NCI-H187 treated with DMSO at 0.1 percent for 48 hours (cell line): Measurements from ENCODE around the gene MYO9B.
"Not testable (repeated sequence)": the region's sequence is repeated elsewhere in the genome, so short reads cannot be mapped to it uniquely, and the experiment has no call there.

Experiments used
- DNase-seq: peaks from one replicate; lab custom pipeline; 2025; lab: John Stamatoyannopoulos, UW

MYO9B gene

GRCh38 chr19:17113127-17113785, 37.7 kb downstream of the MYO9B start:
- DNase-seq: no peak

- no peak for DNase-seq
Observed at GRCh38 chr19:17114414-17114831, 38.8 kb downstream of the MYO9B start.

GRCh38 chr19:17116996-17117702, 41.6 kb downstream of the MYO9B start:
- no peak for DNase-seq

GRCh38 chr19:17118957-17119356, 43.4 kb downstream of the MYO9B start:
- no peak for DNase-seq

GRCh38 chr19:17121736-17122293, 46.2 kb downstream of the MYO9B start:
- DNase-seq: no peak

- DNase-seq: no peak
Observed at GRCh38 chr19:17123041-17123440, 47.5 kb downstream of the MYO9B start.

- no peak for DNase-seq
Observed at GRCh38 chr19:17124025-17124424, 48.4 kb downstream of the MYO9B start.

GRCh38 chr19:17125062-17125727, 49.6 kb downstream of the MYO9B start:
- no peak for DNase-seq

GRCh38 chr19:17125728-17126677, 50.4 kb downstream of the MYO9B start:
- DNase-seq: no peak

- no peak for DNase-seq
Observed at GRCh38 chr19:17127671-17128070, 52.1 kb downstream of the MYO9B start.

- DNase-seq: no peak
Observed at GRCh38 chr19:17128403-17128802, 52.8 kb downstream of the MYO9B start.

GRCh38 chr19:17128820-17129219, 53.2 kb downstream of the MYO9B start:
- DNase-seq: no peak

- DNase-seq: no peak
Observed at GRCh38 chr19:17129377-17129776, 53.8 kb downstream of the MYO9B start.

- no peak for DNase-seq
Observed at GRCh38 chr19:17135001-17135853, 59.6 kb downstream of the MYO9B start.

- DNase-seq: no peak
Observed at GRCh38 chr19:17136021-17136420, 60.4 kb downstream of the MYO9B start.

- DNase-seq: no peak
Observed at GRCh38 chr19:17136617-17137016, 61.0 kb downstream of the MYO9B start.

- DNase-seq: no peak
Observed at GRCh38 chr19:17137417-17137816, 61.8 kb downstream of the MYO9B start.

- DNase-seq: not testable (repeated sequence)
Observed at GRCh38 chr19:17138052-17138846, 62.7 kb downstream of the MYO9B start.

GRCh38 chr19:17138937-17139598, 63.5 kb downstream of the MYO9B start:
- DNase-seq: no peak
